Measurements from ENCODE around the gene C19orf25.

- TF ChIP-seq CTCF (IDR thresholded peaks at IDR 0.05; ENCODE audit: poor library complexity, severe bottlenecking) (no peak), EZH2 (IDR thresholded peaks at IDR 0.05; ENCODE audit: borderline replicate concordance, insufficient read depth, low read length, poor library complexity, severe bottlenecking) (no peak), RAD21 (conservative IDR thresholded peaks at IDR 0.05) (no peak), EP300 (conservative IDR thresholded peaks at IDR 0.05; ENCODE audit: poor library complexity, severe bottlenecking) (no peak), SMC3 (conservative IDR thresholded peaks at IDR 0.05; ENCODE audit: poor library complexity) (no peak)
Measured at GRCh38 chr19:1522838-1523237, 43.8 kb upstream of the C19orf25 start.
